Forelimb muscle (tissue), 1 donor: ENCODE results near the gene DPYD. TPM values are rescaled to one million over a fixed set of nuclear protein-coding genes. Genes with fewer than 3 reads are reported as not detected.

Experiments used
- DNase-seq: peaks from one replicate; pipeline ENCODE4 v3.0.0-alpha.2; 2013; ENCODE audit warnings: low read depth
- polyA plus RNA-seq: library from polyadenylated mRNA; unstranded; fragments of 120-200 nt; gene quantifications from one replicate; pipeline ENCODE4 v1.2.1, GENCODE V29; 2013; ENCODE audit not compliant: insufficient read length

DPYD gene
- polyA plus RNA-seq, 1 donor: 8.1 TPM

DNA sequence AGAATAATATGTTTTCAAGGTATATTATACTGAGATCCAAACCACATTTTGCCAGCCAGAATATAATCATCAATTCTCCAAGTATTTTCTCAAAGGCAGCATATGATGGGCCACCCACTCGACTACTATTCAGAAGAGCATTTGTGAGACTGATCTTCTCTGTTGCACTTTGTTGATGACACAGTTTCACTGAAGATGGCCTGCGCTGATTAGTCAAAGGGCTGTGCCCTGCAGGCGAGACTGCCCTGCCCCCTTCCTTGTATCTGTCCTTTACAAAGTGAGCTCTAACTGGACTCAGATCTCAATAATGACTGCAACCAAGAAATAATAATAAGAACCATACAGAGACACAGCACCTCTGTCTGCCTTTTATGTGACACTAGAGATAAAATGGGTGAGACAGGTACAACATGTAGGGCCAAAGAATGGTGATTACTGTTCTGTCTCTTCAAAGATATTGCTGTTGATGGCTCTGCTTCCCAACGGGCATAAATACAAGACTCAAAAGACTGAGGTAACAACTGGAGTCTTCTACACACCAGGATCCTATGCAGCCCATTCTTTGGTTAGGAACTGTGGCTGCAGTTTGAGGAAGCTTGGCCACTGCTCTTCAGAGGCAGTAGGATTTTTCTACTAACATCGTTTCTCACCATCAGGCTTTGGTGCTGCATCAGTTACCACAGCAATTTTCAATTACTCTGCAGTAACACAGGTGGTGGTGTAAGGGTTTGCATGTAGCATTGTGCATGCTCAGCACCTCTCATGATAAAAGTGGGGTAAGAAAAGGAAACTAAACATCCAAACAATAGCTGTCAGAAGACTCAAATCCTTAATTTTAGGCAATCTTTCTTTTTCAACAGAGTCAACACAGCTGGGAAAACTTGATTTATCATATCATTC, 718.1 kb downstream of the DPYD start:
- no peak for DNase-seq

GRCh38 chr1:97201641-97202040, 719.2 kb downstream of the DPYD start:
- DNase-seq: no peak

- no peak for DNase-seq
These were observed 720.2 kb downstream of the DPYD start for GRCh38 chr1:97200595-97200994.

DNA sequence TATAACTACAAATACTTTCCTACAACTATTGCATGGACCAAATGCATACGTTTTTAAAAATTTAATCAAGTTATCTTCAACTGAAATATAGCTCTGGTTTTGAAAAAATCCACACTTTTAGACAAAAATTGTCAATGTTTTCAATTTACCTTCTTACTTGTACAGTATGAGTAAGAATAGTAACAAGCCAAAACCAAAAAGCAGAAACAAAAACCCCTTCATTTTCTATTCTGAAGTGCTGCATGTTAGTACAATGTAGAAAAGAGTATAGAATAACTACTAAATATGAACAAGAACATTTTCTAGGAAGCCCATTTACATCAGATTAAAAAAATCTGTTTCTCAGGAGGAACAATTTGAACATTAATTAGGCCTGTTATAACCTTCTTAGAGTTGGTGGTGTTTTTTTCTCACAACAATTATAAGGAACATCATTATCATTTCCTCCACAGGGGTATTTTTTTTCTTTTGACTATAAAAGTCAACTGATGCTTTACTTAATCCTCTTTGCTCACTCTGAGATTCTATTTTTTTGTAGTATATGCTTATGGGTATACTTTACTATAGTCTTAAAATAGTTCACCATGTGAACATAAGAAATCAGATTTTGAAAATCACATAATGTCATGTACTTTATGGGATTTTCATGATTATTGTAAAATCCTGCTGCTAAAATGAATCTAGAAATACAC, 723.9 kb downstream of the DPYD start:
- no peak for DNase-seq

DNA sequence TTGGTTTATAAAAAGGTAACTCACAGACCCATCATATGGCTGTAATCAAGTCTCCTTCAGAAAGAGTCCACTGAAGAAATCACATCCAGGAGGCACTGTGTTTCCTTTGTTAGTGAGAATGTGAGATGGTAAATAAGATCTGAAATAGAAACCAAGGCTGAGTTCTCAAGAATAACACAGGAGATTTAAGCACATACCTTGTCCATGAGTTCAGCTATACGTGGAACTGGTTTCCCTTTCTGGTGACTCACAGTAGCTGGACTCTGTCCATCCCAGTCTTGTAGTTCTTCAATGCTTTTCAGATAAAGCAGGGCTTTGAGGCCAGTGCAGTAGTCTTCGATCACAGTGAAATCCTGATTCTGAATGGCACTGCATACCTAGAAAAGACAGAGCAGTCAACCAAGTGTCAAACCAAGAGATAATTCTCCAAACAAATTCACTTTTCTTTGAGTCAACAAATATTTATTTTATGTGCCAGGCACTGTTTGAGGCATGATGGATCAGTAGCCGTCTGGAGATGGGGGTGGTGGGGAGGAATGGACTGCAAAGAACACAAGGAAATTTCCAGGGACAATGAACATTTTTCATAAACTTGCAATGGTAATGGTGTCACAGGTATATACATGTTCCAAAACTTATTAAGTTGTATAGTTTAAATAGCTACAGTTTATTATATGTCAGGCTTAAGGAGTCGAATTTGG, 727.8 kb downstream of the DPYD start:
- no peak for DNase-seq

DNA sequence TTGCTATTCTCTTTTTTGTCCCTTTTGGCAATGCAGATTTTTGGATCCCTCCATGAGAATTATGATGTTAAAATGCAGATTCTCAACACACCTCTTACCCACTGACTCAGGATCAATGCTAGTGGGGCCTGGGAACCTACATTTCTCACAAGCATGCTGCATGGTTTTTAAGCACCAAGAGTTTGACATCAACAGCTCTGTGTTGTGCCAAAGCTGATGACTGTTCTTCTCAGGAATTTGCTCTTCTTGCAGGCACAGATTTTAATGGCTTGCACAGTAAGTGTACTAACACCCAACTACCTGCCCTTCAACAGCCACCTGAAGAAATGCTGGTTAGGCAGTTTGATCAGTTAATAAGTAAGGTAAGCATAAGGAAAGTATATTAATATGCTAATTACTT, 730.5 kb downstream of the DPYD start:
- no peak for DNase-seq

DNA sequence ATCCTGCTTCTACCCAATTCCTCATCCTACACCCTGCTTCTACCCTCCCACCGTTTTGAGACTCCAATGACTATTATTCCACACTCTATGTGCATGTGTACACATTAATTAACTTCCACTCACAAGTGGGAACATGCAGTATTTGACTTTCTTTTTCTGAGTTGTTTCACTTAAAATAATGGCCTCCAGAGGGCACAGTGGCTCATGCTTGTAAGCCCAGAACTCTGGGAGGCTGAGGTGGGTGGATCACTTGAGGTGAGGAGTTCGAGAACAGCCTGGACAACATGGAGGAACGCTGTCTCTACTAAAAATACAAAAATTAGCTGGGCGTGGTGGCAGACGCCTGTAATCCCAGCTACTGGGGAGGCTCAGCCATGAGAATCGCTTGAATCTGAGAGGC, 734.5 kb downstream of the DPYD start:
- DNase-seq: no peak

- no peak for DNase-seq
These were observed 746.7 kb downstream of the DPYD start for GRCh38 chr1:97174039-97174704.

- no peak for DNase-seq
These were observed 750.5 kb downstream of the DPYD start for GRCh38 chr1:97170300-97170699.

DNA sequence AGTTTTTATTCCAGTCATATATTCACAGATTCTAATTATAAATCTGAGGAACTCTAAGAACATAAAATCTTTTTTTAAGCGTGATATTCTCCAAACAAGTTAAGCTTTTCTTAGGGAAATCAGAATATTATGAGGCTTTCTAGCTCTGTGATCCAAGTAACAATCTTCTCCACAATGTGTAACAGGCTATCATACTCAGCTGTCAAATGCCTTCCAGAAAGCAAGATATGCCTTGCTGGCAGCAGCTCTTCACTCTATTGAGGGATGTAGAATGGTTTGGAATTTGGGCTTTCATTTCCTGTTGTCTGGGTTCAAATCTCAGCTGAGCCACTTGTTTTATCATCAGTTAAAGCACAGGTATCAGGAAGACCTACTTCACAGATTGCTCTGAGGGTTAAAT, 752.8 kb downstream of the DPYD start:
- DNase-seq: no peak

DNA sequence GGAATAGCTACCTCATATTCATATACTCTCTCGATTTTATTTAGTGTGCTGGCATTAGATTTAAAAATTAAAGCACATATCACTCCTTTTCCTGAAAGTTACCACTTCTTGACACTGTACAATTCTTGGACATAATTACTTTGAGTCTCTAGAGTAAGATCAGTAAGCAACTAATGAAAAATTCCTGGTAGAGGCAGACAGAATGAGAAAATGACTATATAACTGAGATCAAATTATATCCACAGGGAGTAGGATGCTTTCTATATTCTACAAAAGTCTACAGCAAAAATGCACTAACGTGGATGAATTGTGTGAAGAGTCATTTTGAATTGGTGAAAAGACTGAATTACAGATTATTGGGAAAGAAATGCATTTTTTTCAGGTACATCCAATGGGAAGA, 753.6 kb downstream of the DPYD start:
- no peak for DNase-seq

DNA sequence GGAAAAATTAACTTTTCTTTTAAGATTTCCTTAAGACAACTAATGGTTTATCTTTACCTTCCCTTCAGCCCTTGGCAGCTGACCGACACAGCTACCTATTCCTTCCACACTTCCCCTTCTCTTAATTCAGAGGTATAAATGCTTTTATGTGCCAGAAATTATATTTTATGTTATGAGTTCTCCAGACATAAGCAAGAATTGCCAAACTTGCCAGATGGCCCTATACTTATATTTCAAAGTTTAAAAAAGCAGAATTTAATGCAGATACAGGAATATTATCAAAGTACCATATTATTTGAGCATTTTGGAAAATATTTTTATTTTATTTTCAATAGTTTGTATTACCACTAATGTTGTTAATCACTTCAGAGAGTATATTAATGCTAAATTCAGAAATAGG, 754.2 kb downstream of the DPYD start:
- no peak for DNase-seq

GRCh38 chr1:97164276-97164639, 756.6 kb downstream of the DPYD start:
- no peak for DNase-seq

- no peak for DNase-seq
These were observed 757.1 kb downstream of the DPYD start for GRCh38 chr1:97163591-97164275.

DNA sequence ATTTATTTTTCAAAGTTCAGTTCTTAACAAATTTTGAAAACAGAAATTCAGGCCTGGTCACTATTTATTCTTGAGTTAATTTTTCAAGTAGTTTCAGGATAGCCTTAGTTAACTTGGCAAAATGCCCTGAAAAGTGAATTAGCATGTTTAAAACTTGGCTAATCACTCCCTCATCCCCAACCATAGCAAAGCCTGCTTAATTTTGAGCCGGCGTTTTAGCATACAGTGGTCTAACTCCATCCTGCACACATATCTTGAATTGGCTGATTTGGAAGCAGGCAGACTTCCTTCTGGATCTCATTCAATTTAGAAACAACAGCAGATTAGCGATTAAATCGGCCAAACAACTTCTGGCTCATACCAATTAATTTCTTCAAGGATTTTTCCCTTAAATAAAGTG, 760.0 kb downstream of the DPYD start:
- no peak for DNase-seq

- DNase-seq: no peak
These were observed 761.5 kb downstream of the DPYD start for GRCh38 chr1:97159342-97159741.

GRCh38 chr1:97158691-97159096, 762.1 kb downstream of the DPYD start:
- DNase-seq: no peak

DNA sequence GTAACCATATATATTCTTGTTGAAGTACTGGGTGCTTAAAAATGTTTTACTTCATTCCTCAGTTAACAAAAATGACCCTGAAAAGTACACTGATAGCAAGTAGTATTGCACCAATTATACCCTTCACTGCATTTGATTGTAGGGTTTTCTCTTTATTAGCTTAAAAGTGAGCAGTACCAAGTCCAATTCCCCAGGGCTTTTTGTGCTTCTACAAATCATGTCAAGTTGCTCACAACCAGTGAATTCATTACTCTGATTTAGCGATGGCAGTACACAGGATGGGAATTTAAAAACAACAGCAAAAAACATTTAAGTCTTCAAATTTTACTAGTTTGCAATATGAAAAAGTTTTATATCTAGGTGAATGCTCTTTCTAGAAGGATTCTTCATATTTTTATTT, 762.8 kb downstream of the DPYD start:
- DNase-seq: no peak

GRCh38 chr1:97151651-97152050, 769.2 kb downstream of the DPYD start:
- no peak for DNase-seq

DNA sequence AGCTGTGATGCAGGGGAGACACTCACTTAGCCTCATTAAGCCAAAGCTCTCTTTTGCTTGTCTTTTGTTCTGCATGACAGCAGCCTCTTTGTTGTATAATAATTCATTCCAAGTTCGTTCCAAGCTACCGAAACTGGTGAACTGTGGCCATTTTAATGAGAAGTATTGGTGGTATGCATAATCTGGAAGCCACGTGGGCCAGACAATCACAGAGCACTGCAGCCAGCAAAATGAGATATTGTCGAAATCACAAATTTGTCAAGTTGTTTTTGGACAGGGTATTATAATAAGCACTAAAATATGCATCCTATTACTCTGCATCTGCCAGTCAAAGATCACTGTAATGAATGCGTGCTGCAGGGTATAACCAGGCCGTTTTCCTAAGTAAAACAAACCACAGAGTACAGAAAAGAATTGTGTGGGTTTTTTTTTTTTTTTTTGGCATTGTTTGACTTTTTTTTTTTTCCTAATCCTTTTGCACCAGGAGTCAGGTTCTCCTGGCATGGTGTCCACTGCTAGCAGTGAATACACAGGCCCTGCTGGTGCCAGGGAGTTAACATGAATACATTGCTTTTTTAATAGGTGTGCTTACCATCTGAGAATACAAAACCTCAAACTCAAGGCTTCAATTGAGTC, 775.4 kb downstream of the DPYD start:
- DNase-seq: no peak

GRCh38 chr1:97144527-97144926, 776.3 kb downstream of the DPYD start:
- no peak for DNase-seq
